Stimulated activated CD8-positive, alpha-beta memory T cell treated with anti-CD3 and anti-CD28 coated beads, Interleukin-12 subunit alpha, Interleukin-12 subunit beta, amount 100 ng/mL, for 1 hour (primary cell): ENCODE data around the gene CTNNA2.

Source experiments
- DNase-seq: peaks from one replicate; pipeline ENCODE4 v3.0.0-alpha.2; 2020; ENCODE audit warnings: low read depth

CTNNA2 gene

GRCh38 chr2:79981316-79981715, 468.5 kb downstream of the CTNNA2 start:
- no peak for DNase-seq

- DNase-seq = no peak
These were observed 469.6 kb downstream of the CTNNA2 start for GRCh38 chr2:79982445-79982844.

GRCh38 chr2:79984476-79984875, 471.6 kb downstream of the CTNNA2 start:
- DNase-seq = no peak

GRCh38 chr2:79985145-79985544, 472.3 kb downstream of the CTNNA2 start:
- DNase-seq = no peak

- DNase-seq = no peak
These were observed 472.7 kb downstream of the CTNNA2 start for GRCh38 chr2:79985571-79985970.

GRCh38 chr2:79993144-79993543, 480.3 kb downstream of the CTNNA2 start:
- no peak for DNase-seq

GRCh38 chr2:79994161-79994560, 481.3 kb downstream of the CTNNA2 start:
- no peak for DNase-seq

- no peak for DNase-seq
These were observed 482.1 kb downstream of the CTNNA2 start for GRCh38 chr2:79994965-79995364.

GRCh38 chr2:79996709-79997108, 483.9 kb downstream of the CTNNA2 start:
- DNase-seq = no peak

GRCh38 chr2:80001701-80002101, 488.9 kb downstream of the CTNNA2 start:
- no peak for DNase-seq

GRCh38 chr2:80002112-80002511, 489.3 kb downstream of the CTNNA2 start:
- DNase-seq = no peak

- no peak for DNase-seq
These were observed 489.8 kb downstream of the CTNNA2 start for GRCh38 chr2:80002568-80003157.

- no peak for DNase-seq
These were observed 495.1 kb downstream of the CTNNA2 start for GRCh38 chr2:80007777-80008503.

- DNase-seq = no peak
These were observed 495.7 kb downstream of the CTNNA2 start for GRCh38 chr2:80008596-80008995.

- DNase-seq = no peak
These were observed 496.4 kb downstream of the CTNNA2 start for GRCh38 chr2:80009211-80009610.

- no peak for DNase-seq
These were observed 499.2 kb downstream of the CTNNA2 start for GRCh38 chr2:80012061-80012460.

- no peak for DNase-seq
These were observed 501.8 kb downstream of the CTNNA2 start for GRCh38 chr2:80014637-80015036.

- DNase-seq = no peak
These were observed 503.3 kb downstream of the CTNNA2 start for GRCh38 chr2:80016171-80016570.

- no peak for DNase-seq
These were observed 507.0 kb downstream of the CTNNA2 start for GRCh38 chr2:80019571-80020460.

GRCh38 chr2:80022018-80022417, 509.2 kb downstream of the CTNNA2 start:
- no peak for DNase-seq

- no peak for DNase-seq
These were observed 513.3 kb downstream of the CTNNA2 start for GRCh38 chr2:80026040-80026729.

GRCh38 chr2:80028051-80028450, 515.2 kb downstream of the CTNNA2 start:
- DNase-seq = no peak
